SK-MEL-5 (cell line): ENCODE measurements around the gene SHC1. TPM values are rescaled to one million over a fixed set of nuclear protein-coding genes. Genes with fewer than 3 reads are reported as not detected.
A peak's percentile ranks its signal among the peaks of the same experiment; 100 is the strongest.

Source experiments
- DNase-seq: peaks from one replicate; pipeline ENCODE4 v3.0.0-alpha.2; 2016; ENCODE audit warnings: low read depth, low spot score
- in situ Hi-C: cut with HindIII; loops from 2 replicates; pipeline ENCODE4 v1.10.0; 2016; ENCODE audit warnings: low sequenced_read_pairs, high pct_unique_total_duplicates, low pct_unique_long_range_greater_than_20kb
- total RNA-seq: library from RNA; depleted of rRNA; stranded (reverse); fragments of >200 nt; shearing (Covaris generic); gene quantifications from 2 replicates; pipeline ENCODE4 v1.2.3, GENCODE V29; 2014

SHC1 gene
- total RNA-seq, 1 experiment from 2014 or later: 102 TPM

DNA sequence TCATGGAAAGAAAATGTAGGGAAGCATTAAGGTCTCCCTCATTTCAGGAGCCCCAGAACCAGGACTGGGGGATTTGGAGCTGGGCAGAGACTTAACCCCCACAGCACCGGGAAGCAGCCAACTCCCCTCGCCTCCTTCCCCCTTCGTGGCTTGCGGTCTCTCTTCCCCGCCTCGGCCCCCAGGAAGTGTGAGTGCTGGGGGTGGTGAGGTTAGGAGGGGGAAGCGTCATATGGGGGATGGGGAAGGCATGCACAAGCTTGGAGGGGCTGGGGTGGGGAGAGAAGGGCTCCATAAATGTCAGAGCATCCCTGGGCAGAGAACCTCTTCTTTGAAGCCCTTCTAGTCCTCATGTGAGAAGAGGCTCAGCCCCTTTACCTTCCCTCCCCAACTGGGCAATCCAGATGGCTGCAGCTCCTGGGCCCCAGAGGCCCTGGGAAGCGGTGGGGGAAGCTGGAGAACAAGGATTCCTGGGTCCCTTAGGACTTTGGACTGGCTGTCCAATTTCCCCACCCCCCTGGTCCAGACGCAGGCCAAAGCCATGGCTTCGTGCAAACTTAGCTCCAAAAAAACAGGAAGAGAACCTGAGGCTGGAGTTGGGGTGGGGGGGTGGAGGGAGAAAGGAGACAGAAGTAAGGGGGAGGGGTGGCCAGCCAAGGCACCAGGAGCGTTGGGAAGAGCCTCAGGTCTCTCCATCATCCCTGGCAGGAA, 39.8 kb upstream of the SHC1 start:
- in situ Hi-C loops: no loop called here
- DNase-seq: no peak

DNA sequence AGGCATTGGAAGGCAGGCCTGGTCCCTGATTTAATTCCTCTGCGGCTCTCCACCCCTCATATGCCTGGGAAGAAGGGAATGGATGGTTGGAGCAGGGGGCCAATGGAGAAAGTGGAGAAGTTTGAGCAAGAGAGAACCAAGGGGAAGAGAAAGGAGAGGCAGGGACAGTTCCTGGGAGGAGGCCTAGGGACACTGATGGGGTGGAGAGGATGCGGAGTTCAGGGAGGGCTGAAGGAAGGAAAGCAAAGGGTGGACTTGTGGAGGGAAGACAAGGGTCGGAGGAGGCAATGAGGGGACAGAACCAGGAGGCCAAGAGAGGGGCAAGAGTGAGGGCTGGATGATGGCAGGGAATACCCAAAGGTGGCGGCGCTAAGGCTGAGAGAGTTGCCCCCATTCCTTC, 39.2 kb upstream of the SHC1 start:
- in situ Hi-C loops: no loop called here
- DNase-seq: no peak

DNA sequence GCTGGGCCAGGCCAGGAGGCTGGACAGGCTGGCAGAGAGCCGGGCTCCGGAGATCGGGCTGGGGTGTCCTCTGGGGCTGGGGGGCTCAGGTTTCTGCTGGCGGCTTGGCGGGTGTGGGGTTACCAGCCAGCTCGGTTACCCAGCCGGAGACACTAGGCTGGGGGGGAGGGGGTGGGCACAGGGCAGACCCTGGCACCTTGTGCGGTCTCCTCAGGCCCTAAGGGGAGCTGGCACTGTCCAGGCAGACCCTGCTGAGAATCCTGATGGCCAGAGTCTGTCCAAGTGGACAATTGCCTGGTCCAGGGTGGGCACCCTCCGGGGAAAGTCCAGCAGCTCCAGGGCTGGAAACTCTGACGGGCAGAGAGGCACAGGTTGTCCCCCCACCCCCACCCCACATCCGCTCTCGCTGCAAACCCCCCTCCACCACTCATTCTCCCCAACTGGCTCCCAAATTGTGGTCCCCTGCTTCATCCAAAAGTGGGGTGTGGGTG, 38.7 kb upstream of the SHC1 start:
- in situ Hi-C loops: no loop called here

DNA sequence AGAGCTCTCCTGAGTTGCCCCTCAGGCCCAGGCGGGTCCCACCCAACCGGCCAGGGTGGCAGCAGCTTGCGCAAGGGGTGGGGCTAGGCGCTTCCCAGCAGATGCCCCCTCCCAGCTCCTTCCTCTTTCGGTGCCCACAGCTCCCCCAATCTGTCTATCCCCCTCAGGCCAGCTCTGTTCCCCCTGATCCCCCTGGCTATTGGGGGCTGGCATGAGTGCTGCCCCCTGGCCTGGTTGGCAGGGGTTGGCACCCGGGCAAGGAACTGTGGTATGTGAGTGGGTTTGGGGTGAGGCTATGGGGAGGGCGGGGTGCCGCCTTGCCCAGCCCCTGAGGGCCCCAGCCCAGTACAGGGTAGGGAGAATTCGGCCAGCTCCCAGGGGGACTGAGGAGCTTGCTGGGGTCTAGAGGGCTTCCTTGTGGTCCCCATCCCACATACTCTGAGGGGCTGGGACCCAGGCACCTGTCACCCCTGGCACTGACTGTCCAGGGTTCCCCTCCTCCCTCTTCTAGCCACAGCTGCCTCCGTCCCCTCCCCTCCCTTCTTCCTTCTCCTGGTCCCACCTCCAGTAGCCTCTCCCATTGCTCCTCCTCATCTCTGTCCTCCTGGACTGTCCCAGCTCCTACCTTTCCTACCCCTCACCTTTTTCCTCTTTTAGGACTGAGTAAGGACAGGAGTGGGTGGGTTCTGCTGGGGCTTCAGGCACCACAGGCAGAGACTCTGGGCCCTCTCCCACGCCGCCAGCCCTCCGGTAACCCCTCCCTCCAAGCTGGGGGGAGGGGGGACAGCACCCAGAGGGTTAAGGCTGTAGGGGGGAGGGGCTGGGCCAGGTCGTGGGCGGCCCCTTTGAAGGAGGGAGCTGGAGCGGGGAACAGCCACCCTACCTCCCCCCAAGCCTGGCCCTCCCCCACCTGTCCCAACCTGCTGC, 37.7 kb upstream of the SHC1 start:
- in situ Hi-C loops: no loop called here
- DNase-seq: no peak

More for the DNA sequence above, 38.7 kb upstream of the SHC1 start:
- no peak for DNase-seq

DNA sequence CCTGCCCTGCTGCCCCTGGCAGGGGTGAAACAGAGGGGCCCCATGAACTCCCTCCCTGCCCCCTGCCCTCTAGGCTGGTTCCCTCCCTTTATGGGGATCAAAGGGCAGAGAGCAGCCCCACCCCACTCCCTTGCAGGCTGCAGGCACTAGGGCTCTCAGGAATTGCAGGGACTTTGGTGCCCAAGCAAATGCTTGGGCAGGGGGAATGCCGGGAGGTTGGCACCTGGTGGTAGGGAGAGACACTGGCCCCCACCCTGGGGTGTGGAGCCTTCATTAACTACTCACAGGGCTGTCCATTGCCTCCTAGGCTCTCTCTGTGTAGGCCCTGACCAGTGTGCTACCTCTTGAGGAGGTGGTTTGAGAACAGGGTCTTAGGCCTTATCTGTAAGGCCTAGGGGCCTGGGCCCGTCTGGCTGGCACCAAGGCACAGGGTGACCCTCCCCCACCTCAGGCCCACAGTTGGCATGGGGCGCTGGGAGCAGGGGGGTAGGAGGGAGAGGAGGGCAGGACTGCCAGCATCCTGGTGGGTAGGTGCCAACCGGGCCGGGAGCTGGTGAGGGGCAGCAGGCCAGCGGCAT, 36.8 kb upstream of the SHC1 start:
- DNase-seq: no peak
- in situ Hi-C loops: no loop called here

DNA sequence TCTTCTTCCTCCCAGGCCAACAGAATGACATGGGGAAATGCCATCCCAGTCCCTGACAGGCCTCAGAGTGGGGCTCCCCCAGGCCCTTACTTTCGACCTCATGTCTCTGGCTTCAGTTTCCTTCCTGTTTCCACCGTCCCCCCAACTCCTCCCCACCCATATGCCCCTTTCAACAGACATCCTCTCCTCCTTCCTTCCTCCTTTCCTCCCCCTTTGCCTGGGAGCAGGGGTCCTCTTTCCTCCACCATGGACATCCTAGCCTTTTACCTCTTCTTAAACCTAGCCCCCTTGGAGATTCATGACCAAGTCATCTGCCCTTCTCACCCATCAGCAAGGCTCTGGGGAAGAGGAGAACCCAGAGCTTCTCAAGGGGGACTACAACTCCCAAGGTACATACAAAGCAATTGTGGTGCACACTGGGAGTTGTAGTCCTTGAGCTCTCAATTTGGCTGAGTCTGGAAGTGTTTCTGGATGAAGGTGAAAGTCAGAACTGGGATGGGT, 36.1 kb upstream of the SHC1 start:
- peak; percentile 70 for DNase-seq
- in situ Hi-C loops: no loop called here

DNA sequence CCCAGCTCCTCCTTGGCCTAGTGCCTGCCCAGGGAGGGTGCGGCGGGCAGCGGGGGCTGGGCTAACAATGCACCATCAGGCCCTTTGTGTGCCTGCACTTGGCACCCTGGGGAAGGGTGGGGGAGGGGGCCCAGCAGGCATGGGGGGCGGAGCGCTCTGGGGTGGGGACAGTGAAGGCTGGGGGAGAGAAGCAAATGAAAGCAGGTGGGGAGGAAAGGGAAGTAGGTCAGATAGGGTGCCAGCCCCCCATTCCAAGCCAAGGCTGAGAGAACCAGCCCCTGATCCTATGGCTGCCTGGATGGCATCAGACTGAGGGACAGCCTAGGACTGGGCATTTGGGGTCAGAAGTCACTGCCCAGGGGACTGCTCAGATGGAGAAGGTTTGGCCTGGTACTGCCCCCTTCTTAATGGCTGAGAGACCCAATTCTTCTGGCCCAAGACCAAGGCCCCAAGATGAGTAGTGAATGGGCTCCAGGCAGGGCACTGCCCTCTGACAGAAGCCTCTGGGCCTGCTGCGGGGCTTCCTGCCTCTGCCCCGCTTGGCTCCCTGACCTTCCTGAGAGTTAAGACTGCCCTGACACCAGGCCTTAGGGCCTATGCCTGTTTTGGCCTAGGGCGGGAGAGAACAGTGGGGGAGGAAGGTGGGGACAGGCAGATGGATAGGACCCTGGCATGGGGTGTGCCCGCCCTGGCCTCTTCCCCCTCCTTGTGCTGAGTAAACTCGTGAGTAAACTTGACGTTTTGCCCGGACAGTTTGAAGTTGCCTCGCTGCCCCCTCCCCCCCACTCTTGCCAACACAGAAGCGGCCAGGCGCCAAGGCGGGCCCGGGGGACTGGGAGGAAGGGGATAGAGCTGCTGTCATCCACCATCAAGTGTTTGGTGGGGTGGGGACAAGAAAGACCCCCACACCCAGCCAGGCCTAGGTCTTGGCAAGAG, 34.8 kb upstream of the SHC1 start:
- no peak for DNase-seq
- in situ Hi-C loops: no loop called here

DNA sequence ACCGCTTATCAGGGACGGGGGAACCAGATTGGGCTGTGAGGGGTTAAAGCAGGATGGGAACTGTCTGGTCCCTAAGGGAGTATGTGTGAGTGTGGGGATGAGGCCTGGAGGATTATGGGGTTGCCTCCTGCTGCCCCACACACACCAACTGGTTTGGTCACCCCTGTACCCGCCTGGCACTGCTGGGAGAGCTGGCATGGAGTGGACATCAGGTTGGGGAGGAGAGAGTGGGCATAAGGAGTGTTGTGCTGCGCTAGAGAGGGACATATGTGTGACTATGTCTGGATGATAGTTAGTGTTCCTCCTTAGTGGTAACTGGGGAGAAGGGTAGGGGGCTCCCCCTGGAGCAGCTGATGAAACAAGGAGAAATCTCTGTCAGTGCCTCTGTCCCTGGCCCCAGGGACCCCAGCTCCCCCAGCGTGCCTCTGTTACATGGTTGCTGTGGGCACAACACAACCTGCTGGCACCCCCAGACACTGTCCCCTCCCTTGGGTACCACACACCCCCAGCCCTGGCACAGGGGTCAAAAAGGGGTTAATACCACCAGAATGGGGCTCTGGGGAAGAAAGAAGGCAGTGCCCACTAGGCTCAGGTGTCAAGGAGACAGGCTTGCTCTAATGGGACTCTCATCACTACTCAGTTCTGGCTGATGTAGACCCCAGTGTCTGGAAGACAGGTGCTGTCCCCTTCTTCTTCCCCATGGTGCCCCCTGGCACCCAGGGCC, 34.0 kb upstream of the SHC1 start:
- DNase-seq: no peak
- in situ Hi-C loops: no loop called here

DNA sequence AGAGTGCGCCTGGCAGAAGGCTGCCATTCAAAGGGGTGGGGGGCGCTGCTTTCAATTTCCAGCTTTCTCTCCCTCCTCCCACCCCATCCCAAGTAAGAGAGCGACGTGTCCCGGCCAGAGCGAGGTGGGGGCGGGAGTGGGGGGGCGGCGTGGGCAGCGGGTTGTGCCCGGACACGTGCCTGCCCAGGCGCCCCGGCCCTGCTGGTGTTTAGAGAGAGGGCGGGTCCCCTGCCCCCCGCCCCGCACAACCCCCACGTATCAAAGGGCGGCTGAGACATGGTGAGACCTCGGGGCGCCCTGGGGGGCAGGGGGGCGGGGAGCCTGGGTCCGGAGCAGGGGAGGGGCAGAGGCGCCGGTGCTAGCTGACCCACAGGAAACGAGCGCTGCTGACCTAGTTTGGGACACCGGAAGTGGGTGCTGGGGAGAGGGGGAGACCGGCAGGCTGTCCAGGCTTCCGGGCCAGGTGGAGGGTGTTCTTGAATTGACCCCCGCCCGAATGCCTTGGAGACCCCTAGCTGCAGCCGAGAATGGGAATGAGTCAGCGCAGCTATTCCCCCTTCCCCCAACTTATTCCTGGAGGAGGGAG, 33.3 kb upstream of the SHC1 start:
- peak; percentile 57 for DNase-seq
- in situ Hi-C loops: no loop called here

DNA sequence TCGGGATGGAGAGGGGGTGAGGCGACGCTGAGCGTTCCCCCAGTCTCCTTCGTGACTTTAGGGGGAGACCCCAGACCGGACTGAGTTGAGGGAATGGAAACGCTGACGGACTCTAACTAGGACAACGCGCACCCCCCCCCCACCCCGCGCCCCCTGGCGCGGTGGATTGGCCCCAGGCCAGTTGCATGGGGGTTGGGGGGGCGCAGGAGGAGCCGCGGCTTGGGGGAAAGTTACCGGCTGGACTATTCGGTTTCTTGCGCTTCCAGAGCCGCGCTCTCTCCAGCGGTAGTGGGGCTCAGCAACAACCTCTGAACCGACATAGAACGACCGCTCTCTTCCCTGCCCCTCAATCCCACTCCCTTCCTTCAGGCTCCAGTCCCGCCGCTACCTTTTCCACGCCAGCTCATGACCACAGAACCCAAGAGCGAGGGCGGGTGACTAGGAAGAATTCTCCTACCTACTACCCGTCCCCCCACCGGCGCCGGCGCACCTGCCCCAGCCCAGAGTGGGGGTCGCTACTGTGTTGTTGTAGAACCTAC, 32.7 kb upstream of the SHC1 start:
- DNase-seq: no peak

DNA sequence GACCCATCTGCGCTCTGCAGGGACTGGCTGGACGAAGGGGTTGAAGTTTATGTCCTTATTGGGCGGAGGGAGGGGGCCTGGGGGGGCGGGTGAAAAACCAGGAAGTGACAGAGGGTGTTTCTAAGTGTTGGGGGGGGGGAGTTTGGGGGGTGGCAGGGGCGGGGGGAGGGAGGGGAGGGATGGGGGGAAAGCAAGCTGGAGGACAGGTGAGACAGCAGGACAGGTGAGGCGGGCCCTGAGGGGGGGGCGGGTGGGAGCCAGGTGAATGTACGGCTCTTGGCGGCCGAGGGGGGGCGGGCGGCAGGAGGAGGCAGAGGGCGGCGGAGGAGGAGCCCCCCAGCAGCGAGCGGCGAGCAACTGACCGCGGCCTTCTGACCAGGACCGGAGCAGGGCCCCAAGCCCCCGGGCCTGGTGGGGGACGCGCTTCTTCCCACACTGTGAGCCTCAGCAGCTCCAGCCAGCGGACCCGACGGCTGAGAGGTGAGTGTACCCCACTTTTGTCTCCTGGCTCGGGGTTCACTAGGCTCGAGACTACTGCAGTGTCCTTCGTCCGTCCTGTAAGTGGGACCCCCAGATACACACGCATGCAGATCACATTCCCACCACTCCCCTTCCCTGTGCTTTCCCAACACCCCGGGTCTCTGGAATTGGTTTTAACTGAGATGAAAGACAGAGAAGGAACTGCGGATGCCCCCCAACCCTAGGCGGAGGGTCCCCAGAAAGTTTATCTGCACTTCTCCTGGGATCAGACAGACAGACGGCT, 32.1 kb upstream of the SHC1 start, which contains the start of gene ZBTB7B:
ZBTB7B (plus strand) TSS at position 339 of the 763 bp plus-strand sequence. CDS start 11,859 bp downstream, outside the sequence.
- in situ Hi-C loops: no loop called here
- DNase-seq: no peak

More for the DNA sequence above, 32.7 kb upstream of the SHC1 start:
- in situ Hi-C loops: no loop called here

DNA sequence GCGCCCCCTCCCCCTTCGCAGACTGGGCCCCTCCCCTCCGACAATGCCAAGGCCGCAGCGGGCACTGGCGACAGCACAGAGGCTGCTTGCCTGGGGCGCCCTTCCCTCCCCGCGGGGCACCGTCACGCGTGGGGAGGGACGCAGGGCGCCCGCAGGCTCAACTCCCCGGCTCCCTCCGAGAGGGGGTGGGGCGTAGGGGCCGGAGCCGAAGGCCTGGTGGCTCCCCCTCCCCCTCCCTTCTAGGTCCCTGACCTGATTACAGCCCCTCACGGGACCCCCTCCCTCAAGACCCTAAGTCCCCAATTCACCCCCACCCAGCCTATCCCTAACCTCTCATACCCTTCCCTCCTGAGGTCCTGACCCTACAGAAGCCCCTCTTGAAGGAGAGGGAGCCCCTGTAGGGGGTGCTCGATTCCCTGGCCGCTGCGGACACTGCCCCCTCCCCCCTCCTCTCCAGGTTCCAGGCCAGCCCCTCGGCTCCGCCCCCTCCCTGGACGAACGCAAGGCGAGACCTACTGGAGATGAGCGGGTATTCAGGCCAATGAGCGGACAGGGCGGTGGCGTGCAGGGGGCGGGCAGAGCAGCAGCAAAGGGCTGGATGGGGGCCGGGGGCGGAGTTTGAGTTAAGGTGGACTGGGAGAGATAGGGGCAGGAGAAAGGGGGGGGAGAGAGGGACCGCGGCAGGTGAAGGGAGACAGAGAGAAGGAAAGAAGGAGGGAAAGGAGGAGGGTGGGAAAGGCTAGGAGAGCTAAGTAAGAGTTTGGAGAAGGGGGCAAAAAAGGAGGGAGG, 31.3 kb upstream of the SHC1 start:
- in situ Hi-C loops: no loop called here
- peak; percentile 100 for DNase-seq

DNA sequence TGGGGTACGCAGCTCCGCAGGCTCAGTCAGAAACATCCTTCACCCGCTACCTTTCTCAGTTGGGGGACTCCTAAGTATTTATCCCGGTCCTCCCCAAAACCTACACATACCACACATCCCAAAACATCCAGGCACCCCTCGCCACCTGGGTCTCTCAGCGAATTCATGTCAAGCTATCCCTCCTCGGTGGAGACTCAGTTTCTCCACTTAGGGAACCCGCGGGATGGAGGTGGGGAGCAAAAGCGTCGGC, 30.8 kb upstream of the SHC1 start:
- DNase-seq: no peak
- in situ Hi-C loops: no loop called here

DNA sequence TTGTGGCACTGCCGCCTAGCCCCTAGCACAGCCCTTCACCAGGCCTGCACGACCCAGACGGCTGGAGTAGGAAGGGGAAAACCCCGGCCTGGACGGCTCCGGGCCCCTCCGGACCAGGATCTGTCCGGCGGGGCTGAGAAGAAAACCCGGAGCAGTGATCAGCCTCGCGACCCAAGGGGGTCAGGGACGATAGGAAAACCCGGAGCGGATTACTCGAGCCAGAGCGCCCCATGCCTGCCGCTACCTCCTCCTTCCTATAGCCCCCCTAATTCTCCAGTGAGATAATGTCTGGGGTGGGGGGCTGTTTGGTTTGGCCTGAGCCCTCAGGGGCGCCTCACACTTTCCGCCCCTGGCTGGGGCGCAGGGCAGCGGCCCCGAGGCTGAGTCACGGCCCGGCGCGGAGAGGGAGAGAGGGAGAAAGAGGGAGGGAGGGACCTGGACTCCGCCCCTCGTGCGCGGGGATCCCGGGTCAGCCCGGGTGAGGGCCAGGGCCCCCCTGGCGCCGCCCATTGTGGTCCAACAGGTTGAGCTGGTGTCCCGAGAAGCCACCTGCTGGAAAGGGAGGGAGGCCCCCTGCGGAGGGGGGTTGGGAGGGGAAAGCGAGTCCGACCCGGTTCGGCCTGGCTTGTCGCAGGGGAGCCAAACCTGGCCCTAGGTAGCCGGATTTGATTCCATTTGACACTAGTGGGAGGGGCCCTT, 30.3 kb upstream of the SHC1 start:
- peak; percentile 92 for DNase-seq
- in situ Hi-C loops: no loop called here
